ENCODE data around the gene LRIT1. TPM values are rescaled to one million over a fixed set of nuclear protein-coding genes. Genes with fewer than 3 reads are reported as not detected.
"Not testable (repeated sequence)": the region's sequence is repeated elsewhere in the genome, so short reads cannot be mapped to it uniquely, and the experiment has no call there.

LRIT1 gene, protein sequence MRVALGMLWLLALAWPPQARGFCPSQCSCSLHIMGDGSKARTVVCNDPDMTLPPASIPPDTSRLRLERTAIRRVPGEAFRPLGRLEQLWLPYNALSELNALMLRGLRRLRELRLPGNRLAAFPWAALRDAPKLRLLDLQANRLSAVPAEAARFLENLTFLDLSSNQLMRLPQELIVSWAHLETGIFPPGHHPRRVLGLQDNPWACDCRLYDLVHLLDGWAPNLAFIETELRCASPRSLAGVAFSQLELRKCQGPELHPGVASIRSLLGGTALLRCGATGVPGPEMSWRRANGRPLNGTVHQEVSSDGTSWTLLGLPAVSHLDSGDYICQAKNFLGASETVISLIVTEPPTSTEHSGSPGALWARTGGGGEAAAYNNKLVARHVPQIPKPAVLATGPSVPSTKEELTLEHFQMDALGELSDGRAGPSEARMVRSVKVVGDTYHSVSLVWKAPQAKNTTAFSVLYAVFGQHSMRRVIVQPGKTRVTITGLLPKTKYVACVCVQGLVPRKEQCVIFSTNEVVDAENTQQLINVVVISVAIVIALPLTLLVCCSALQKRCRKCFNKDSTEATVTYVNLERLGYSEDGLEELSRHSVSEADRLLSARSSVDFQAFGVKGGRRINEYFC
- total RNA-seq = not detected

DNA sequence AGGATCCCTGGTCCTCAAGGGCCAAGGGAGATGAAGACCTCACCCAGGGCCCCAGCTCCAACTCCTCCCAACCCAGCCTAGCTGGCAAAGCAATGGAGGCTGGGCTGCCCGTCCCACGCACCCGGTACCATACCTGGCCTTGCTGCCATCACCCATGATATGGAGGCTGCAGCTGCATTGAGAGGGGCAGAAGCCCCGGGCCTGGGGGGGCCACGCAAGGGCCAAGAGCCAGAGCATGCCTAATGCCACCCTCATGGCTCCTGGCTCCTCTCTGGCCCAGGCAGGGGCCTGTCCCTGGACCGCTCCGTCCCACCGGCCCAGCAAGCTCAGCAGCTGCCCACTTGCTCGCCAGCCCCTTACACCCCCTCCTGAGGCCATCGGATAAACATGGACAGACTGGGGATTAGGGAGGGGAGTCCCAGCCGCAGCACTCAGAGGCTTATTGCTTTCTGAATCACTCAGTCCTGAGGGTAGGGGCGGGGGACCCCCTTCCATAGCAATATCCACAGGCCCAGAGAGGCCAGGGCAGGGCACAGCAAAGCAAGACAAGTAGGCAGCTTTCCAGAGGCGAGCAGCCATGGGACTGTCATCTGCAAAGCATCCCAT lies at the start of gene LRIT1:
Gene LRIT1 (minus strand): TSS at position 362 of the 606 bp plus-strand sequence. CDS start 107 bp downstream, at position 255.
- Mint-ChIP-seq H3K36me3 (ENCODE audit: low read depth) (no peaks in the 10 kb centered on the region), H3K4me1 (no peaks in the 10 kb centered on the region), H3K27me3 (peaks cover 5% of the 10 kb centered on the region), H3K4me3 (no peak within 1 kb of the TSS), H3K9me3 (no peaks in the 10 kb centered on the region), H3K27ac (no peak within 1 kb of the TSS)
- no peak for DNase-seq
- POLR2A ChIA-PET = no interaction called here
- CTCF ChIA-PET = no interaction called here

GRCh38 chr10:84290235-84290634 lies 48.9 kb upstream of the LRIT1 start:
- DNase-seq = no peak
- H3K27ac Mint-ChIP-seq = no peak overlapping the region
- no peak overlapping the region for H3K4me3 Mint-ChIP-seq
- H3K9me3 Mint-ChIP-seq = no peaks in the 10 kb centered on the region
- peaks cover 26% of the 10 kb centered on the region for H3K27me3 Mint-ChIP-seq
- H3K4me1 Mint-ChIP-seq = peaks cover 27% of the 10 kb centered on the region
- POLR2A ChIA-PET = no interaction called here
- CTCF ChIA-PET = interaction anchor here (2.6 kb wide), 1 partner anchor 23 kb away, joined by 10 read pairs; no protein-coding TSS in a partner anchor
- no peaks in the 10 kb centered on the region for H3K36me3 Mint-ChIP-seq (ENCODE audit: low read depth)

DNA sequence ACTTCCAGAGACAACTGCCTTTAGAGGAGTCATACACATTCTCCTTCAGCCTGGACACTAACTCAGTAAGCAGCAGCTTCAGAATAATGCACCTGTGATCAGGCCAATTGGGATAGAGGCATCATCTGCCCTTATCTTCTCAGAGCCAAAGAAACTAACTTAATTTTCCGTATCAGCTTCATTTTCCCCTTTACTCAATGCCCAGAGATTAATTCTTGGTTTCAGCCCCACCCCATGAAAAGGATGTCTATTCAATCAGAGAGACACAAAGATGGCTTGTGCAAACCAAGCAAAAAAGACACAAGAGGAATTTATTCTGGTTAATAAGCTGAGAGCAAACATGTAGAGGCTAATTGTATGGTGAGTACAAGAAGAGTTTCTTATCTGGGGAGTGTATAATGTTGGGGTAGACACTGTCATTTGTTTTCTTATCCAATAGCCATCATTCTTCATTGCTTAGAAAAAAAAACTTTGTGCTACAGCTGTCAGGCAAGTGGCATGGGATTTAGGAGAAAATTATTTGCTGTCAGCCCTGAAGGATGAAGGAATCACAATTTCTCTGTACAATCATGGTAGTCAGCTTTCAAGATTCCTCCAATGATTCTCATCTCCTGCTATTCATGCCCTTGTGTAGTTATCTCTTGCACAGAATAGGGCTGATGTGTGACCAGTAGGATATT lies 48.3 kb upstream of the LRIT1 start:
- no peak overlapping the region for H3K4me3 Mint-ChIP-seq
- no peak for DNase-seq
- H3K36me3 Mint-ChIP-seq (ENCODE audit: low read depth) = no peaks in the 10 kb centered on the region
- H3K4me1 Mint-ChIP-seq = peaks cover 21% of the 10 kb centered on the region
- ChIA-PET POLR2A (no interaction called here), CTCF (interaction anchor here (0.6 to 2.6 kb wide), 3 partner anchors 12 to 402 kb away, joined by 3 to 10 read pairs (median 3); no protein-coding TSS in a partner anchor)
- H3K27me3 Mint-ChIP-seq = peaks cover 26% of the 10 kb centered on the region
- no peaks in the 10 kb centered on the region for H3K9me3 Mint-ChIP-seq
- H3K27ac Mint-ChIP-seq = no peak overlapping the region

DNA sequence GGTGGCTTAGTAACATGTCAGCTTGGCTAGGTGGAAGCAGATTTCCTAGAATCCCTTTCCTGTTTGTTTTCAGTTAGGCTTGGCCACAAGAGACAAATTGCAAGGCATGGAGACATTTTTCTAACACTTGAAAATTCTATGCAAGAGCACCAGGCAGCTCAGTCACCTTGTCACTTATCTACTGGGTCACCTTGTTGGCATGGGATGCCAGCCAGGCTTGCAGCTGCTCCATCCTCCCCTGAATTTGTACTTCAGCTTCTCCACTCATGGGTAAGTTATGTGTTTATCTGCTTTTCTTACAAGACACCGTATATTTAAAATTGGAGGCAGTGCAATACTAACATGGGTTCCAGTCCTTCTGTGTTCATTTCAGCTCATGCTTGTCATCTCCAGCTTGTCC lies 46.8 kb upstream of the LRIT1 start:
- no peak overlapping the region for H3K27ac Mint-ChIP-seq
- H3K4me1 Mint-ChIP-seq = peaks cover 6% of the 10 kb centered on the region
- POLR2A ChIA-PET = no interaction called here
- peaks cover 26% of the 10 kb centered on the region for H3K27me3 Mint-ChIP-seq
- no peaks in the 10 kb centered on the region for H3K9me3 Mint-ChIP-seq
- CTCF ChIA-PET = interaction anchor here (1.6 to 2.6 kb wide), 3 partner anchors 16 to 24 kb away, joined by 3 to 10 read pairs (median 5); no protein-coding TSS in a partner anchor
- DNase-seq = no peak
- no peaks in the 10 kb centered on the region for H3K36me3 Mint-ChIP-seq (ENCODE audit: low read depth)
- H3K4me3 Mint-ChIP-seq = no peak overlapping the region

DNA sequence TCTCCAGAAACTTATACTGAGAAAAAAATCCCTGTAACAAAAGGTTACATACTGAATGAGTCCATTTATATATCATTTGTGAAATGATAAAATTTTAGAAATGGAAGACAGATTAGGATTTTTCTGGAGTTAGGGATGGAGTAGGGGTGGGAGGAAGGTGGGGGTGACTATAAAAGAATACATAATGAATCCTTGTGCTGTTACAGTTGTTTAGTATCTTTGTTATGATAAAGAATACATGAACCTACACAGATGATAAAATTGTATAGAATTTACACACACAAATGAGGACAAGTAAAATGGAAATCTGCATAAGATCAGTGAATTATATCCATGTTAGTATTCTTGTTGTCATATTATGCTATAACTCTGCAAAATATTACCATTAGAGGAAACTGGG lies 45.3 kb upstream of the LRIT1 start:
- POLR2A ChIA-PET = no interaction called here
- H3K9me3 Mint-ChIP-seq = no peaks in the 10 kb centered on the region
- CTCF ChIA-PET = interaction anchor here (2.4 kb wide), 1 partner anchor 18 kb away, joined by 5 read pairs; no protein-coding TSS in a partner anchor
- no peak overlapping the region for H3K27ac Mint-ChIP-seq
- peaks cover 26% of the 10 kb centered on the region for H3K27me3 Mint-ChIP-seq
- no peak overlapping the region for H3K4me3 Mint-ChIP-seq
- no peaks in the 10 kb centered on the region for H3K36me3 Mint-ChIP-seq (ENCODE audit: low read depth)
- DNase-seq = no peak
- peaks cover 5% of the 10 kb centered on the region for H3K4me1 Mint-ChIP-seq

- CTCF ChIA-PET; H3K27ac Mint-ChIP-seq; DNase-seq; H3K4me1 Mint-ChIP-seq; H3K36me3 Mint-ChIP-seq (ENCODE audit: low read depth); POLR2A ChIA-PET; H3K4me3 Mint-ChIP-seq; H3K9me3 Mint-ChIP-seq: not testable (repeated sequence)
- peaks cover 32% of the 10 kb centered on the region for H3K27me3 Mint-ChIP-seq
These were observed 38.6 kb upstream of the LRIT1 start for GRCh38 chr10:84279876-84280475.

GRCh38 chr10:84270708-84271107 lies 29.4 kb upstream of the LRIT1 start:
- no peak overlapping the region for H3K4me3 Mint-ChIP-seq
- CTCF ChIA-PET = no interaction called here

GRCh38 chr10:84269773-84270172 lies 28.4 kb upstream of the LRIT1 start:
- Mint-ChIP-seq H3K9me3 (no peaks in the 10 kb centered on the region), H3K27me3 (peaks cover 5% of the 10 kb centered on the region), H3K4me3 (no peak overlapping the region), H3K27ac (no peak overlapping the region), H3K36me3 (ENCODE audit: low read depth) (no peaks in the 10 kb centered on the region), H3K4me1 (peaks cover 22% of the 10 kb centered on the region)
- ChIA-PET CTCF (interaction anchor here (1.5 kb wide), 1 partner anchor 267 kb away, joined by 4 read pairs; no protein-coding TSS in a partner anchor), POLR2A (no interaction called here)
- DNase-seq = no peak

More at GRCh38 chr10:84270708-84271107, 29.4 kb upstream of the LRIT1 start:
- no peak for DNase-seq
- Mint-ChIP-seq H3K36me3 (ENCODE audit: low read depth) (no peaks in the 10 kb centered on the region), H3K27ac (no peak overlapping the region), H3K9me3 (no peaks in the 10 kb centered on the region), H3K4me1 (peaks cover 22% of the 10 kb centered on the region), H3K27me3 (peaks cover 5% of the 10 kb centered on the region)
- POLR2A ChIA-PET = no interaction called here

DNA sequence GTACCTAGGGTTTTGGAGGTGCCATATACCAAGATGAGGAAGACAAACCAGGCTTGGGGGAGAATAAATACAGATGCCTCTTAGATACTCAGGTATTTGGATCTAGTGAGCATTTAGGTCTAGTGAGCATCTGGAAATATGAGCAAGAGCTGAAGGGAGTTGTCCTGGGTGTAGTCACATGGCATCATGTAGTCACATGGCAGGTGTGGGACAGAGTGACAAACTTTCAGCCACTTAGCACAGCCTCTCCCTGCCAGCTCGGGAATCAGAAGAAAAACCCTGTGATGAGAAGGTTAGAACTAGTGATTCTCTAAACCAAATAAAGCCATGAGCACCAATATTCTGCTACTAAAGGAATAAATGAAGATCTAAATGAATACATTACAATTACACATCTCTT lies 27.8 kb upstream of the LRIT1 start:
- no peak overlapping the region for H3K4me3 Mint-ChIP-seq
- ChIA-PET POLR2A (no interaction called here), CTCF (interaction anchor here (1.5 kb wide), 1 partner anchor 268 kb away, joined by 4 read pairs; no protein-coding TSS in a partner anchor)
- DNase-seq = no peak
- H3K27ac Mint-ChIP-seq = no peak overlapping the region
- no peaks in the 10 kb centered on the region for H3K36me3 Mint-ChIP-seq (ENCODE audit: low read depth)
- H3K9me3 Mint-ChIP-seq = no peaks in the 10 kb centered on the region
- peaks cover 26% of the 10 kb centered on the region for H3K4me1 Mint-ChIP-seq
- peaks cover 8% of the 10 kb centered on the region for H3K27me3 Mint-ChIP-seq

- POLR2A ChIA-PET = interaction anchor here (0.6 to 0.9 kb wide), 2 partner anchors 61 to 270 kb away, joined by 3 read pairs; no protein-coding TSS in a partner anchor
- peak overlapping the region; percentile 55 for H3K27ac Mint-ChIP-seq
- no peaks in the 10 kb centered on the region for H3K36me3 Mint-ChIP-seq (ENCODE audit: low read depth)
- H3K4me3 Mint-ChIP-seq = no peak overlapping the region
- DNase-seq = peak; percentile 81
- peaks cover 16% of the 10 kb centered on the region for H3K27me3 Mint-ChIP-seq
- peaks cover 26% of the 10 kb centered on the region for H3K4me1 Mint-ChIP-seq
- no peaks in the 10 kb centered on the region for H3K9me3 Mint-ChIP-seq
- CTCF ChIA-PET = interaction anchor here (0.6 to 2.8 kb wide), 33 partner anchors 8 to 283 kb away, joined by 3 to 21 read pairs (median 4); partner anchors contain the start of gene CCSER2
These were observed 26.3 kb upstream of the LRIT1 start for GRCh38 chr10:84267503-84268126.

DNA sequence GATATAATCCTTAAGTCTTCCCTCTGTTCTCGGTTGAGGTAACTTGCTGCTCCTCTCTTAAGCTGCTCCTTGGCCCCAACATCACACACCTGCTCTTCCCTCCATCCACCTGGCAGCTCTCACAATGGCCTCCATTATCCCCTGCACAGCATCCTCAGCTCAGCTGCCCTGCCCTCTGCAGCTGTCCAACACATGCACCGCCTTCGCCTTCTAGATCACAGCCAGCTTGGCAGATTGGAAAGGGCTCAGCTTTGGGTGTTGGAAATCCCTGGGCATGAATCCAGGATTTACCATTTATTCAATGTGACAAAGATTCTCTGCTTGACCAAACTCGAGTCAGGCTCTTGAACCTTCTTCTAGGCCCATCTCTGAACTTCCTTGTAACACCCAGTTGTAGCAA lies 24.1 kb upstream of the LRIT1 start:
- Mint-ChIP-seq H3K4me3 (no peak overlapping the region), H3K4me1 (peaks cover 20% of the 10 kb centered on the region), H3K36me3 (ENCODE audit: low read depth) (no peaks in the 10 kb centered on the region), H3K27ac (no peak overlapping the region), H3K27me3 (peaks cover 16% of the 10 kb centered on the region), H3K9me3 (no peaks in the 10 kb centered on the region)
- no peak for DNase-seq
- ChIA-PET POLR2A (no interaction called here), CTCF (interaction anchor here (2.1 to 2.5 kb wide), 2 partner anchors 9 to 272 kb away, joined by 9 to 14 read pairs; no protein-coding TSS in a partner anchor)
